IPS-18c (cell line): ENCODE measurements around the gene KLC1.
"Not testable (repeated sequence)": the region's sequence is repeated elsewhere in the genome, so short reads cannot be mapped to it uniquely, and the experiment has no call there.

Source experiments
- H3K4me3 ChIP-seq: 2 replicates; pipeline ENCODE4 v1.7.0; 2013; ENCODE audit warnings: low read depth, mild to moderate bottlenecking, low read length, moderate library complexity; ENCODE audit not compliant: insufficient read depth
- H3K9me3 ChIP-seq: one replicate; pipeline ENCODE4 v1.6.1; 2013; ENCODE audit warnings: mild to moderate bottlenecking, low read length, moderate library complexity; ENCODE audit not compliant: control insufficient read depth, insufficient read depth

KLC1 gene

GRCh38 chr14:103650213-103650612 is 21.2 kb downstream of the KLC1 start:
- Histone ChIP-seq H3K4me3 (no peak overlapping the region), H3K9me3 (no peaks in the 10 kb centered on the region)

- H3K9me3 ChIP-seq: no peaks in the 10 kb centered on the region
- H3K4me3 ChIP-seq: no peak overlapping the region
Observed at GRCh38 chr14:103651585-103651984, 22.6 kb downstream of the KLC1 start.

GRCh38 chr14:103652806-103653205 is 23.8 kb downstream of the KLC1 start:
- no peak overlapping the region for H3K4me3 ChIP-seq

GRCh38 chr14:103653336-103653735 is 24.3 kb downstream of the KLC1 start:
- H3K4me3 ChIP-seq, H3K9me3 ChIP-seq: not testable (repeated sequence)

More at GRCh38 chr14:103652806-103653205, 23.8 kb downstream of the KLC1 start:
- H3K9me3 ChIP-seq: no peaks in the 10 kb centered on the region

- Histone ChIP-seq H3K9me3 (no peaks in the 10 kb centered on the region), H3K4me3 (no peak overlapping the region)
Observed at GRCh38 chr14:103653805-103654204, 24.8 kb downstream of the KLC1 start.

- Histone ChIP-seq H3K4me3 (no peak overlapping the region), H3K9me3 (no peaks in the 10 kb centered on the region)
Observed at GRCh38 chr14:103654619-103655018, 25.6 kb downstream of the KLC1 start.

GRCh38 chr14:103656031-103656755 is 27.2 kb downstream of the KLC1 start:
- no peak overlapping the region for H3K4me3 ChIP-seq

GRCh38 chr14:103656756-103657133 is 27.7 kb downstream of the KLC1 start:
- H3K9me3 ChIP-seq: no peaks in the 10 kb centered on the region
- H3K4me3 ChIP-seq: no peak overlapping the region

More at GRCh38 chr14:103656031-103656755, 27.2 kb downstream of the KLC1 start:
- H3K9me3 ChIP-seq: no peaks in the 10 kb centered on the region

GRCh38 chr14:103657471-103657870 is 28.5 kb downstream of the KLC1 start:
- Histone ChIP-seq H3K9me3 (no peaks in the 10 kb centered on the region), H3K4me3 (no peak overlapping the region)

GRCh38 chr14:103659631-103660030 is 30.6 kb downstream of the KLC1 start:
- Histone ChIP-seq H3K9me3 (no peaks in the 10 kb centered on the region), H3K4me3 (no peak overlapping the region)

- Histone ChIP-seq H3K9me3 (no peaks in the 10 kb centered on the region), H3K4me3 (no peak overlapping the region)
Observed at GRCh38 chr14:103662029-103662428, 33.0 kb downstream of the KLC1 start.

GRCh38 chr14:103662591-103662990 is 33.6 kb downstream of the KLC1 start:
- H3K9me3 ChIP-seq: no peaks in the 10 kb centered on the region
- H3K4me3 ChIP-seq: no peak overlapping the region

- no peak overlapping the region for H3K4me3 ChIP-seq
Observed at GRCh38 chr14:103663506-103663905, 34.5 kb downstream of the KLC1 start.

GRCh38 chr14:103667671-103668070 is 38.7 kb downstream of the KLC1 start:
- H3K4me3 ChIP-seq: no peak overlapping the region
- no peaks in the 10 kb centered on the region for H3K9me3 ChIP-seq

More at GRCh38 chr14:103663506-103663905, 34.5 kb downstream of the KLC1 start:
- H3K9me3 ChIP-seq: no peaks in the 10 kb centered on the region

GRCh38 chr14:103668117-103668516 is 39.1 kb downstream of the KLC1 start:
- no peak overlapping the region for H3K4me3 ChIP-seq

GRCh38 chr14:103669370-103669769 is 40.4 kb downstream of the KLC1 start:
- Histone ChIP-seq H3K9me3 (no peaks in the 10 kb centered on the region), H3K4me3 (no peak overlapping the region)

More at GRCh38 chr14:103668117-103668516, 39.1 kb downstream of the KLC1 start:
- H3K9me3 ChIP-seq: no peaks in the 10 kb centered on the region

GRCh38 chr14:103671911-103672310 is 42.9 kb downstream of the KLC1 start:
- no peak overlapping the region for H3K4me3 ChIP-seq
- no peaks in the 10 kb centered on the region for H3K9me3 ChIP-seq

- H3K4me3 ChIP-seq: no peak overlapping the region
Observed at GRCh38 chr14:103675957-103676356, 46.9 kb downstream of the KLC1 start.

More at GRCh38 chr14:103675957-103676356, 46.9 kb downstream of the KLC1 start:
- no peaks in the 10 kb centered on the region for H3K9me3 ChIP-seq
